22Rv1 (cell line): Measurements from ENCODE around the gene FGF3.

Source experiments
- H3K27ac ChIP-seq: fragments of 450-650 bp; 2 replicates; pipeline ENCODE4 v1.5.1; 2017
- ZFX ChIP-seq: fragments of 450-650 bp; IDR thresholded peaks from 2 replicates; pipeline ENCODE4 v1.6.1; 2017; ENCODE audit warnings: antibody characterized with exemption, borderline replicate concordance
- TF ChIP-seq, protein P1 (sequence below): fragments of 450-650 bp; IDR thresholded peaks from 2 replicates; pipeline ENCODE4 v1.5.1; 2017; ENCODE audit warnings: mild to moderate bottlenecking

Gene FGF3

DNA sequence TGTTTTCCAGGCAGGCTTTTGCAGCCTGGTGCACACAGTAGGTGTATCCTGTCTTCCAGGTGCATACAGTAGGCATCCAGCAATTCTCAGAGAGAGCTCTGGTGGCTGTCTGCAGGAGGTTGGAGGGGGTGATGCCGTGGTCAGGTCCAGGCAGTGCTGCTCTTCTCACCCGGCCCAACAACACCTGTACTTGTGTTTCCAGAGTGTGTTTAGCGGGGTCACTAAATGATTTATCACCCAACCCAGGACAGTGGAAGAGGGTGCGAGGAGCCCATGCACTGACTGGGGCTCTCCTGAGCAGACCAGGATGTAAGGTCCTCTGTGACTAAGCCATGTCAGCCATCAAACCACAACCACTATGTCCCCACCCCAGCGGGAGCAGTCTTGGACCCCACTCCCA, 18.6 kb upstream of the FGF3 start:
- TF ChIP-seq, protein P1, sequence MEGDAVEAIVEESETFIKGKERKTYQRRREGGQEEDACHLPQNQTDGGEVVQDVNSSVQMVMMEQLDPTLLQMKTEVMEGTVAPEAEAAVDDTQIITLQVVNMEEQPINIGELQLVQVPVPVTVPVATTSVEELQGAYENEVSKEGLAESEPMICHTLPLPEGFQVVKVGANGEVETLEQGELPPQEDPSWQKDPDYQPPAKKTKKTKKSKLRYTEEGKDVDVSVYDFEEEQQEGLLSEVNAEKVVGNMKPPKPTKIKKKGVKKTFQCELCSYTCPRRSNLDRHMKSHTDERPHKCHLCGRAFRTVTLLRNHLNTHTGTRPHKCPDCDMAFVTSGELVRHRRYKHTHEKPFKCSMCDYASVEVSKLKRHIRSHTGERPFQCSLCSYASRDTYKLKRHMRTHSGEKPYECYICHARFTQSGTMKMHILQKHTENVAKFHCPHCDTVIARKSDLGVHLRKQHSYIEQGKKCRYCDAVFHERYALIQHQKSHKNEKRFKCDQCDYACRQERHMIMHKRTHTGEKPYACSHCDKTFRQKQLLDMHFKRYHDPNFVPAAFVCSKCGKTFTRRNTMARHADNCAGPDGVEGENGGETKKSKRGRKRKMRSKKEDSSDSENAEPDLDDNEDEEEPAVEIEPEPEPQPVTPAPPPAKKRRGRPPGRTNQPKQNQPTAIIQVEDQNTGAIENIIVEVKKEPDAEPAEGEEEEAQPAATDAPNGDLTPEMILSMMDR = no peak
- no peak for TF ChIP-seq ZFX
- H3K27ac ChIP-seq = no peak overlapping the region

DNA sequence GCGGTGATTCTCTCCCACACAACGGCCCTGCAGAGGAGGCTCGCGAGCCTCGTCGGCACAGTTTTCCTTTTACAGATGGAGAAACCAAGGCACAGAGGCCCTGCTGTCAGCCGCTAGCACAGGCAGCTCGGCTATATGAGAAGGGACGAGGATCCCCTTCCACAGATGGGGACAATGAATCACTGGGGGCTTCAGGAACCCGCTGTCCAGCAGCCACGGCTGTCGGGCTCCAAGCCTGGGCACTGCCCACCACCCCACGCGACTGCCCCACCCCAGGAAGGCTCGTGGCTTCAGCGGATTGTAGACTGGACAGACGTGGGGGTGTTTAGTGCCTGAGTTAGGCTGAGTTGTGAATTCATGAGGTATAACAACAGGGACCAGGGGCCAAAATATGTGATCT, 17.2 kb upstream of the FGF3 start:
- no peak overlapping the region for H3K27ac ChIP-seq
- no peak for TF ChIP-seq ZFX
- TF ChIP-seq, protein P1 = no peak

DNA sequence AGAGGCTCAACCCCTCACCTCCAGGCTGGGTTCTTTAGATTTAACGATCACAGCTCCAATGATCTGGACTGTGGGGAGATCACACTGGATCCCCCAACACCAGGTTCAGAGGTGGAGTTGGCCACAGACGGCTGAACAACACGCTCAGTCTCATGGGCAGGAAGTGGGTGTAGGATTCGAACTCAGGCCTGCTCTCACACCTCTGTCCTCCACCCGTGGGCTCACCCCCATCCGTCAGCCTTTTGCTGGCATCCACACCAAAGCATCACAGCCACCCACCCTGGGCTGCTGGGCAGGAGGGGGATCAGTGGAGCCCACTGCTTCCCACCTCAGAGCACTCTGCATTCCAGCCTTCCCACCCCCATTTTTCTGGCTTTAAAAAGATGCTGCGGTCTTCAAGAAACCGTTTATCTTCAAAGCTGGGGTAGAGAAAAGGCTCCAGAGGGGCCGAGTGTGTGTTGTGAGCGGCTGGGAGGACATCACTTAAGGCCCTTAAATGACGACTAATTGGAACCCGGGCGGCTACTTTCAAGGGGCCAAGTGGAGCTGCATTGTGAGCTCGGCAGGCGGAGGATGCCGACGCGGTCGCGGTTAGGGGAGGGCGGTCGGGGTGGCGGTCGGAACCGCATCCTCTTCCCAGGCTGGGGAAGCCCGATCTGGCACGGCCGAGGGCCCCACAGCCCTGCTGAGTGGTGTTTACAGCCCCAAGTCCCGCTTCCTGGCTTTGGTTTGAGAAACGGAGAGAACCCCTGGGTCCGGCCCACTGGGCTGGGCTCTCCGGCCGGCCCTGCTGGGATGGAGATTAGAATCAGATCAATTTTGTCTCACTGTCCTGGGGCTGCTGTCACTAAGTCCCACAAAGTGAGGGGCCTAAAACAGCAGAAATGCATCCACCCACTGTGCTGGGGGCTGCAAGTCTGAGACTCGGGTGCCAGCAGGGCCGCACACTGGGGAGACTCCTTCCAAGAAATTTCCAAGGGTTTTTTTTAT, 15.9 kb upstream of the FGF3 start:
- TF ChIP-seq ZFX = no peak
- TF ChIP-seq, protein P1 = no peak
- no peak overlapping the region for H3K27ac ChIP-seq

DNA sequence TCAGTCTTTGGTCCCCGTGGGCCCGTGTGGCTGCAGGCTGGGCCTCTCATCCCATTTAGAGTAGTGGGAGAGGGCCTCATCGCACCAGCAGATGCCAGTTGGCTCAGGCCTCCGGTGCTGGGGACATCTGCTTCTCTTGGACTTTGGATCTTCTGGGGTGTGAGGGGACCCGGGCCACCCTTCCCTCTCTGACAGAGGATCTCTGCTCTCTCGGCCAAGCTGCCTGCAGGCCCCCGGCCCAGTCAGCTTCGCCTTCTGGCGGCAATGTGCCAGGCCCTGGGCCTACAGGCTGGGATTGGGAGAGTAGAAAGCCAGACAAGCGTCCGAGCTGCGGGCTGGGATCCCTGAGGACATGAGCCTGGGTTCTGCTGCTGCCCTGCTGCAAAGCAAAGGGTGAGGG, 15.0 kb upstream of the FGF3 start:
- TF ChIP-seq, protein P1 = no peak
- TF ChIP-seq ZFX = no peak
- H3K27ac ChIP-seq = no peak overlapping the region

DNA sequence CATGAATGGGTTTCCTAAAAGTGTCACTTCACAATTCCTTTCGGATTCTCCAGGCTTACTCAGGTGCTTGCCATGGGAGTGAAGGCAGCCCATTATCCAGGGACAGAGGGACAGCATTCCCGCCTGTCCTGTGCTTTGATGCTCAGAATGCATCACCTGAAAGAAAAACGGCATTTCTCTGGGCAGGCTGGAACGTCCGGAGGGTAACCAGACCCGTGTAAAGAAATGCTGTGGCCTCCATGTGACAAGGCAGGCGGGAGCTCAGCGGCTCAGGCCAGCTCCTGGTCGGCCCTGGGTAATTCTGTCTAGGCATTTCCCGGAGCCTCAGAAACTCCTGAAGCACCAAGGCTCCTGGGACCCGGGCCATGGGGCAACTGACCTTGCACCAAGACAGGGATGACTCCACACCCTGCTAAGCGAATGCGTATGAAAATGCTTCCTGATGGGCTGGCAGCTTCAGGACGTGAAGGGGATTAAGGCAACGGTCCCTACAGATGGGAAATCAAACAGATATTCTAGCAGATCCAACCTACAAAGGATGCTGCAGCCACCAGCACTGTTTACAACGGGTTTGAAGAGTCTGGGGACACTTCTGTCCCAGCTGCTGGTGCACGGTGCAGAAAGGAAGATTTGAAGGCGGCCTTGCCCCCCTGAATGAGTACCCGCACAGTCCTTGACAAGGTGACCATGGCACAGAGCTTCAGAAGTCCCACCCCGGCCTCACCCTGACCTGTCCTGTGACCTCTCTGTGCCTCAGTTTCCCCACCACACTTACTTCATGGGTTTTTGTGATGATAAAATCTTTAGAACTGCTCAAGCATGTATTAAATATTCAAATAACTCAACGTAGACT, 13.6 kb upstream of the FGF3 start:
- TF ChIP-seq, protein P1 = no peak
- no peak for TF ChIP-seq ZFX

DNA sequence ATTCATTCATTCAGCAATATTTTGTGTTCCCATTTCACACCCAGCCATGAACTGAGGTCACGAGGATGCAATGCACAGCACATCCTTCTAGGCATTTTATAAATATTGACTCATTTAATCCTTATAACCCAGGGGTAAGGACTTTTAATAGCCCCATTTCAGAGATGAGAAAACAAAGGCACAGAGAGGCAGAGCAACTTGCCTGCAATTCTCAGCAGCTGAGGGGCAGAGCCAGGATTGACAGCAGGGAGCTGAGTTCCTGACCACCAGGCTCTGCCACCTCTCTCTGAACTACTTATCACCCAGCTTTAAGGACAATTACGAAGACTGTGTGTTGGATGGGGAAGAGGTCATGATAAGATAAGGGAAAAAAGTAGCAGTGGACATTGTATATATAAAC, 12.8 kb upstream of the FGF3 start:
- TF ChIP-seq, protein P1 = no peak
- TF ChIP-seq ZFX = no peak

More for the DNA sequence above, 13.6 kb upstream of the FGF3 start:
- no peak overlapping the region for H3K27ac ChIP-seq

More for the DNA sequence above, 12.8 kb upstream of the FGF3 start:
- no peak overlapping the region for H3K27ac ChIP-seq
